Common myeloid progenitor, CD34-positive (primary cell): ENCODE measurements around the gene FOSL1.

Experiments
- CTCF ChIA-PET: fragments of 350-600 bp; sonication (Branson Sonifier 250); formaldehyde crosslinking; loops from one replicate; lab custom pipeline; 2021; ENCODE audit warnings: antibody characterized with exemption; lab: Charles Lee
- POLR2A ChIA-PET: fragments of 350-600 bp; sonication (Branson Sonifier 250); formaldehyde crosslinking; loops from one replicate; lab custom pipeline; 2021; ENCODE audit warnings: antibody characterized with exemption; lab: Charles Lee
- DNase-seq, 3 donors: peaks; one replicate each; pipeline versions ENCODE4 v3.0.0 to v3.0.0-alpha.2; 2013
- H3K27ac ChIP-seq, 2 experiments: 1 replicate in 1 of 2; 2 replicates in 1 of 2; pipeline ENCODE4 v1.7.0; 2013; ENCODE audit warnings: inconsistent platforms in 2 of 2, low read length in 2 of 2, mild to moderate bottlenecking in 2 of 2, low read depth in 1 of 2, moderate library complexity in 1 of 2; ENCODE audit not compliant: severe bottlenecking in 2 of 2, insufficient read depth in 1 of 2, poor library complexity in 1 of 2
- H3K27me3 ChIP-seq, 5 experiments: replicated peaks in 2 of 5; 1 replicate in 3 of 5; 2 replicates in 2 of 5; pipeline versions ENCODE4 v1.6.1 to v1.7.0; 2013; ENCODE audit warnings: low read length in 4 of 5, mild to moderate bottlenecking in 2 of 5, moderate library complexity in 2 of 5, inconsistent platforms in 1 of 5; ENCODE audit not compliant: insufficient read depth in 5 of 5, control insufficient read depth in 4 of 5
- H3K36me3 ChIP-seq, 4 experiments: 1 replicate in 2 of 4; 2 replicates in 2 of 4; pipeline versions ENCODE4 v1.6.1 to v1.7.0; 2013; ENCODE audit warnings: low read length in 3 of 4, control low read depth in 1 of 4, mild to moderate bottlenecking in 1 of 4; ENCODE audit not compliant: control insufficient read depth in 4 of 4, insufficient read depth in 4 of 4
- H3K4me1 ChIP-seq, 4 experiments: 1 replicate in 3 of 4; 2 replicates in 1 of 4; pipeline versions ENCODE4 v1.6.1 to v1.7.1; 2013; ENCODE audit warnings: low read length in 3 of 4, mild to moderate bottlenecking in 3 of 4, control low read depth in 1 of 4, inconsistent platforms in 1 of 4, moderate library complexity in 1 of 4; ENCODE audit not compliant: control insufficient read depth in 4 of 4, insufficient read depth in 4 of 4; ENCODE audit errors: control extremely low read depth in 1 of 4
- H3K4me3 ChIP-seq, 7 experiments: 1 replicate in 4 of 7; 2 replicates in 3 of 7; pipeline versions ENCODE4 v1.5.1 to v1.7.0; 2013; ENCODE audit warnings: mild to moderate bottlenecking in 7 of 7, low read length in 6 of 7, moderate library complexity in 6 of 7, inconsistent platforms in 2 of 7, low read depth in 2 of 7, control low read depth in 1 of 7; ENCODE audit not compliant: insufficient read depth in 4 of 7, control insufficient read depth in 1 of 7; ENCODE audit errors: extremely low read depth in 1 of 7
- H3K9me3 ChIP-seq, 5 experiments: 1 replicate in 4 of 5; 2 replicates in 1 of 5; pipeline versions ENCODE4 v1.6.1 to v1.7.1; 2013; ENCODE audit warnings: low read length in 4 of 5, mild to moderate bottlenecking in 2 of 5, inconsistent platforms in 1 of 5, low read depth in 1 of 5, moderate library complexity in 1 of 5; ENCODE audit not compliant: control insufficient read depth in 4 of 5, insufficient read depth in 2 of 5; ENCODE audit errors: control extremely low read depth in 1 of 5
- WGBS: methylation state at CpG from one replicate; pipeline ENCODE4 v1.1.5; 2013; ENCODE audit not compliant: insufficient coverage; 5-methylcytosine and 5-hydroxymethylcytosine counted together

The FOSL1 gene

GRCh38 chr11:65867284-65868071 is 32.7 kb downstream of the FOSL1 start:
- WGBS: 77% methylated on average over 16 of the region's 29 CpGs
- POLR2A ChIA-PET: no interaction called here
- H3K36me3 ChIP-seq: peaks cover 3 to 50% (median 42%) of the 10 kb centered on the region in 4 experiments

GRCh38 chr11:65866509-65867283 is 33.5 kb downstream of the FOSL1 start:
- 93% methylated on average over 13 of the region's 21 CpGs for WGBS
- Histone ChIP-seq H3K27me3 (no peaks in the 10 kb centered on the region), H3K36me3 (peaks cover 3 to 57% (median 50%) of the 10 kb centered on the region in 4 experiments), H3K4me3 (no peak overlapping the region), H3K4me1 (peaks cover under 1 to 41% (median 28%) of the 10 kb centered on the region in 4 experiments), H3K9me3 (no peaks in the 10 kb centered on the region), H3K27ac (no peak overlapping the region)
- no peak for DNase-seq
- CTCF ChIA-PET: interaction anchor here (0.6 to 11.0 kb wide), 4 partner anchors 11 to 281 kb away, joined by 3 to 168 read pairs (median 3); partner anchors contain the start of genes CCDC85B and FIBP
- POLR2A ChIA-PET: no interaction called here

More at GRCh38 chr11:65867284-65868071, 32.7 kb downstream of the FOSL1 start:
- DNase-seq: peak in 2 of 3 donors; percentile 59 to 62
- no peak overlapping the region for H3K27ac ChIP-seq
- CTCF ChIA-PET: interaction anchor here (1.4 to 11.0 kb wide), 4 partner anchors 6 to 18 kb away, joined by 3 to 168 read pairs (median 47); partner anchors contain the start of genes CCDC85B, FIBP and MUS81
- no peaks in the 10 kb centered on the region for H3K9me3 ChIP-seq
- peaks cover 0 to 38% (median 31%) of the 10 kb centered on the region in 4 experiments for H3K4me1 ChIP-seq
- H3K4me3 ChIP-seq: peak overlapping the region in 1 of 7 experiments; percentile 20
- no peaks in the 10 kb centered on the region for H3K27me3 ChIP-seq

- H3K4me1 ChIP-seq: peaks cover 5 to 41% (median 27%) of the 10 kb centered on the region in 4 experiments
- peaks cover 3 to 57% (median 51%) of the 10 kb centered on the region in 4 experiments for H3K36me3 ChIP-seq
- no peak for DNase-seq
- no peaks in the 10 kb centered on the region for H3K27me3 ChIP-seq
- WGBS: 99% methylated on average over 8 of the region's 9 CpGs
- ChIA-PET CTCF (interaction anchor here (1.4 to 11.0 kb wide), 3 partner anchors 12 to 124 kb away, joined by 3 to 168 read pairs (median 3); partner anchors contain the start of genes CCDC85B and FIBP), POLR2A (no interaction called here)
- H3K9me3 ChIP-seq: no peaks in the 10 kb centered on the region
- H3K27ac ChIP-seq: no peak overlapping the region
- H3K4me3 ChIP-seq: no peak overlapping the region
Observed at GRCh38 chr11:65865550-65866172, 34.5 kb downstream of the FOSL1 start.

- ChIA-PET CTCF (interaction anchor here (1.6 to 11.0 kb wide), 2 partner anchors 21 to 125 kb away, joined by 3 to 168 read pairs; partner anchors contain the start of genes CCDC85B and FIBP), POLR2A (no interaction called here)
- H3K27ac ChIP-seq: no peak overlapping the region
- H3K27me3 ChIP-seq: no peaks in the 10 kb centered on the region
- no peak for DNase-seq
- H3K4me3 ChIP-seq: no peak overlapping the region
- peaks cover 5 to 37% (median 23%) of the 10 kb centered on the region in 4 experiments for H3K4me1 ChIP-seq
- H3K36me3 ChIP-seq: peaks cover 3 to 57% (median 51%) of the 10 kb centered on the region in 4 experiments
- 93% methylated on average over 18 of the region's 18 CpGs for WGBS
- H3K9me3 ChIP-seq: no peaks in the 10 kb centered on the region
Observed at GRCh38 chr11:65864706-65865471, 35.3 kb downstream of the FOSL1 start.

- Histone ChIP-seq H3K4me1 (peaks cover 5 to 37% (median 26%) of the 10 kb centered on the region in 4 experiments), H3K27ac (no peak overlapping the region), H3K36me3 (peaks cover 3 to 57% (median 51%) of the 10 kb centered on the region in 4 experiments), H3K4me3 (no peak overlapping the region), H3K27me3 (no peaks in the 10 kb centered on the region), H3K9me3 (no peaks in the 10 kb centered on the region)
- 85% methylated on average over 10 of the region's 12 CpGs for WGBS
- DNase-seq: no peak
- CTCF ChIA-PET: interaction anchor here (6.1 to 11.0 kb wide), 3 partner anchors 7 to 23 kb away, joined by 81 to 168 read pairs (median 124); partner anchors contain the start of genes CCDC85B, EFEMP2 and FIBP
- POLR2A ChIA-PET: no interaction called here
Observed at GRCh38 chr11:65863889-65864705, 36.1 kb downstream of the FOSL1 start.
